GM18505 (cell line): ENCODE measurements around the gene CADM3.

ENCODE experiments used
- ATAC-seq: cut with Tn5 transposase; IDR thresholded peaks from one replicate; pipeline ENCODE4 v1.9.1; 2021; ENCODE audit not compliant: unreplicated experiment
- POLR2A ChIP-seq: IDR thresholded peaks from 4 replicates; pipeline ENCODE4 v1.6.1; 2011; ENCODE audit warnings: borderline replicate concordance; ENCODE audit not compliant: insufficient read depth, insufficient read length; ENCODE audit errors: extremely low read depth

Gene CADM3

GRCh38 chr1:159163614-159164228, 7.7 kb upstream of the CADM3 start:
- TF ChIP-seq POLR2A = no peak
- no peak for ATAC-seq

DNA sequence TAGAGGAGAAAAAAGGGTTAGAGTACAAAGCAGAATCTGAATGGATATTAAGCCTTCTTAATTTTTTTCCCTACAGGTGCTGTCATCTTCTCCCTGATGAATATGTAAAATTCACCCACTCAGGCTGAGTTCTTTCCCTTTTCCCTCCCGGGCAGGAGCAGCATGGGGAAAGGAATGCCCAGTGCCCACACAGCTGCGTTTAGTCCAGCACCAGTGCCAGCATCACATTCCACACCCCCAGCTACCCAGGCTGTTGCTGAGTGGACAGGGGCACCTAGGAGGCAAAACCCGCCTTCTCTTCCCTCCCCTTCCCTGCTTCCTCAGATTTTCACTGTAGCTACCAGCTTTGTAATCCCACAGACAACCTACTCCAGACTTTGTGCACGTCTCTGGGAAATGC, 3.4 kb upstream of the CADM3 start:
- no peak for TF ChIP-seq POLR2A
- no peak for ATAC-seq

- ATAC-seq = no peak
- no peak for TF ChIP-seq POLR2A
These were observed 776 bp upstream of the CADM3 start for GRCh38 chr1:159170639-159171038.

- ATAC-seq = no peak
- no peak for TF ChIP-seq POLR2A
These were observed 480 bp downstream of the CADM3 start for GRCh38 chr1:159171688-159172501.

- no peak for TF ChIP-seq POLR2A
- ATAC-seq = no peak
These were observed 1.3 kb downstream of the CADM3 start for GRCh38 chr1:159172614-159173291.

DNA sequence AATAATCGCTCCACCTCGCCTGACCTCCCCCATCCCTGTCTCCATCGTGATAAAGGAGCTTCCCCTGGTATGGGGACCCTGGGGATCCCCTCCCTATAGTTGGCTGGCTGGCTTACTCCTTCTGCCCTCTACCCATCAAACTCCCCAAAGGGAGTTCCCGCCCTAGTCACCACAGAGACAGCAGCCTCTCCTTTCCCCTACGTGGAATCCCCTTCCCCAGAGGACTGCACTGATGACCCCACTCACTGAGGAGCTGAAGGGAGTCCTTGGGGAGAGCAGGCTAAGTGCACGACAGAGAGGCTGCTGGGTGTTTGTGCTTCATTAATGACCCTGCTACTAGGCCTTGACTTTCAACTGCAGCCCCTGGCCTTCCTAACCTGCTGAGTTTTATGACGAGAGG, 1.9 kb downstream of the CADM3 start:
- ATAC-seq = no peak
- TF ChIP-seq POLR2A = no peak

DNA sequence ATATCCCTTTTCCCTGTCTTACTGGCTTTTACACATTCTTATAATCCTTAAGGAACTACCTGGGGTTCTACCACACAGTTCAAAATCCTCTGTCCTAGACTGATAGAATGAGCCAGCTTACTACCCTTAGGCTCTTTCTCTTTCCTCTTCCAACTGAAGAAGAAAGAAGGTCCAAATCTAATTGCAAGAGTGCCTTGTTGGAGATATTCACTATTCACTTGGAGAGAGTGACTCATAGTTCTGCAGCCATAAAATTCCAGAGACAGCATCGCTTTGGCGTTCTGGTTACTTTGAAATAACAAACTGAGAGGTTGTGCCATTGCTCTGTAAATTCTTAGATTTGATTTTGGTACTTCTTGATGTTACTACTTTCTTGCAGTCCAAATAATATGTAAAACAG, 4.2 kb downstream of the CADM3 start:
- ATAC-seq = no peak
- no peak for TF ChIP-seq POLR2A

DNA sequence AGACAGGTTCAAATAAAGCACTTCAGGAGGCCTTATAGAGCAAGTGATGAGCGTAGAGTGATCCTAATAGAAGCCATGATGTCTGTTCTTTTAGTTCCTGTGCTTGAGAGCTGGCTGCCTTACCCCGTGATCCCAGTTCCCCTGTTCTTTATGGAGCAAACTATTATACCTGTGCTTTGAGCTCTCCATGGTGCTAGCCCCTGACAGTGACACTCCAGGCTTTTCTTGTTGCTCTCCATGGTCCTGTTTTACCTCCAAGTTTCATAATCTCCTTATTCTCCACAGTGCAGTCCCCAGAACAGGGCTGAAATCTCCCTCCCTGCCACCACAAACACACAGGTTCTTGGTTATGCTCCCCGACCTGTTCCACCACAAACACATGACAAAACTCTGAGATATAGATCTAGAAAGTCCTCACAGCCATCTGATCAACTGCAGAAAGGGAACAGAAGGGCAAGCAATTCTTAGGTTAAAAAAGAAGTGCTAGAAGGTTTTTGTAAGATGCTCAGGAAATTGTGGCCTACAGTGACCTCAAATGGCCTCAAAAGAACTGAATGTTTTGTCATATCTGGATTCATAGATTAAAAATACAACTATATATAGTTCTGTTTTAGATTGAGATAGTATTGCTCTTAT, 6.0 kb downstream of the CADM3 start:
- no peak for TF ChIP-seq POLR2A
- ATAC-seq = no peak

DNA sequence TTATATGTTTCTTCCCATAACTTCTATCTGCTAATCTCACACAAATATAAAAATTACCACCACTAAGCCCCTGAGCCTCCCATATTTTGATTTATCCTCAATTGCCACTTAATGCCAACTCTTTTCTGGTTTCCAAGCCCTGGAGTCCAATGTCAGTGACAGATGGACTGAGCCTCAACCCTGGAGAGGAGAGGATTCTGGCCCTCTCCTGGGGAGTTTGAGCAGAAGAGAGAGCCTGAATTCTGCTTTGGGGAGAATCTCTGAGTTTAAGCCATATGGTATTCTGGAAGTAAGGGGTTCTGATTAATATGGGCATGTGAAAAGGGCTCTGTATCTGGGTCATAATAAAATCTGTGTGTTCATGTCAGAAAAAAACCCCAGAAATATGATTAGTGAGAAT, 8.5 kb downstream of the CADM3 start:
- ATAC-seq = no peak
- no peak for TF ChIP-seq POLR2A

- no peak for TF ChIP-seq POLR2A
- no peak for ATAC-seq
These were observed 9.1 kb downstream of the CADM3 start for GRCh38 chr1:159180516-159180915.

GRCh38 chr1:159181328-159182024, 10.1 kb downstream of the CADM3 start:
- no peak for TF ChIP-seq POLR2A
- no peak for ATAC-seq

DNA sequence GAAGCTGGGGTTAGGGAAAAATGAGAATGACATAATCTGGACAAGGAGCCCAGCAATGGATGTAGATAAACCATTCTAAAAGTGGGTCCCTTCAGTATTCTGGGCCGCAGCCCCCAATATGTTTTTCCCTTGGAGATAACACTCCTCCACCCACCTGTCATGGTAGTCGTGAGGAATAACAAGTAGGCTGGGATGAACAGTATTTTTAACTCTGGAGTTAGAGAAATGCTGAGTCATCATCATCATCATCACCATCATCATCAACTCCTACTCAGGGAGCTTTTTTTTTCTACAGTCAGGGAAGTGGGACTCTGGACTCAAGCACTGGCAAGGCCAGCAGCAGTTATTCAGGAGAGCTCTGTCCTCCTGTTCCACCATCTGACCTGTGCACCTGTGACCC, 12.8 kb downstream of the CADM3 start:
- ATAC-seq = no peak
- TF ChIP-seq POLR2A = no peak

- no peak for ATAC-seq
- TF ChIP-seq POLR2A = no peak
These were observed 13.7 kb downstream of the CADM3 start for GRCh38 chr1:159185121-159185520.

DNA sequence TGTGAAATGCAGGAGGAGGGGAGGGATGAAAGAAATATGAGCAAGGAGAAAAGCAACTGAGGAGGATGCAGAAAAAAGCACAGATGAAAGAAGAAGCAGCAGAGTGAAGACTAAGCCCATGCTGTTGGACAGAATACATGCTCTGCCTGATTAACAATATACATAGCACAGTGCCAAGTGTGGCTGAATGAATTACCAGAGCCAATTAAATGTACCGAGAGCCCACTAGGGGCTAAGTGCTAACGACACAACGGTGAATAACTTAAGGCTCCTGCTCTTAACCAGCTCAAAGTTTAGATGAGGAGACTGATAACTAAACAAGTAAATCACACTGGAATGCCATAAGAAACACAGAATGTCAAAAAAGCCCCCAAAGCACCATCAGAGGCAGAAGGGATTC, 15.6 kb downstream of the CADM3 start:
- ATAC-seq = no peak
- no peak for TF ChIP-seq POLR2A
